GM18907 (cell line): ENCODE results near the gene INPP4A.

Experiments used
- ATAC-seq: cut with Tn5 transposase; IDR thresholded peaks from one replicate; pipeline ENCODE4 v1.9.1; 2021; ENCODE audit warnings: mild to moderate bottlenecking, moderate library complexity; ENCODE audit not compliant: unreplicated experiment

Gene INPP4A

DNA sequence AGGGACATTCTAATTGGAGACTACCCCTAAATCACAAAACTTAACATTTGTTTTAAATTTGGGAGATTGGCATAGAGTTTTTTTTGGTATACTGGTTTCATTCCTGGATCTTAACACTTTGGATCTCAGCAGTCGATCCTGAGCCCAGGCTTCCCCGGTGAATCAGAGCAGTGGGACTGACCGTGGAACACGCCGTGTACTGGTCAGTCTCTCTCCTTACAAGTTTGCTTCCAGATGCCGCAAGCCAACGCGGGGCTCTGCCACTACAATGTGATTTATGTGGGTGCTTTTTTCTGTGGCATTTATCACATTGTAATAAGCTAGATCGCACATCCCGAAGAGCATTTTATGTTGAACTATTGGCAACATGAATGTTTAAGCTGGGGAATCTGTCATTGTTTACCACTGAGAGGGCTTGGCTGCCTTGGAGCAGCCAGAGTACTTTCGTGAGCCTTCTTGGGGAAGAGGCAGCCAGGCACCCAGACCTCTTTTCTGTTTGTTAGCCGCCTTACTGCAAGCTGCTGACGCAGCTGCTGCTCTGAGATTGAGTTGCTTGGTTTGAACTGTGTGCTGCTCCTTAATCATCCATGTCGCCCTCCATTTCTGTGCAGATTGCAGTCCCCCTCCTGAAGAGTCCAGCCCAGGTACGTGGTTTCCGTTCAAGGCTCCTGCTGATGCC is 114.3 kb downstream of the INPP4A start:
- ATAC-seq = no peak

DNA sequence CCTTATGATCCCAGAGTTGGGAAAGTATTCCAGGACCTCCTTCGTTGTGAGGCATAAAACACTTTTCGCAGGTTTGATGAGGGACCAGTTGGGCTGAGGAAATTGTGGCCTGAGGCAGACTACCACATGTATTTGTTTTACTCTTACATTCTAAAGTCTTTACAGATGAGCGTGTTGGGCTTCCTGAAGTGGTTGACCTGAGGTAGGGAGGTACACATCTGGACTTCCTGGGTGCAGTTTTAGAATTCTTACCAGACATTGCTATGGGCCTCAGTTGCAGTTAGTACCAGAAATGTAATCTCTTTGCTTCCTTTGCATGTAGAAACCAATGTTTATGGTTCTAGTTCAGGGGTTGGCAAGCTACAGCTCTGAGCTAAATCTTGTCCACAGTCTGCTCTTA is 114.9 kb downstream of the INPP4A start:
- no peak for ATAC-seq

- ATAC-seq = no peak
These were observed 115.7 kb downstream of the INPP4A start for GRCh38 chr2:98560256-98560771.

- no peak for ATAC-seq
These were observed 116.4 kb downstream of the INPP4A start for GRCh38 chr2:98561018-98561417.

DNA sequence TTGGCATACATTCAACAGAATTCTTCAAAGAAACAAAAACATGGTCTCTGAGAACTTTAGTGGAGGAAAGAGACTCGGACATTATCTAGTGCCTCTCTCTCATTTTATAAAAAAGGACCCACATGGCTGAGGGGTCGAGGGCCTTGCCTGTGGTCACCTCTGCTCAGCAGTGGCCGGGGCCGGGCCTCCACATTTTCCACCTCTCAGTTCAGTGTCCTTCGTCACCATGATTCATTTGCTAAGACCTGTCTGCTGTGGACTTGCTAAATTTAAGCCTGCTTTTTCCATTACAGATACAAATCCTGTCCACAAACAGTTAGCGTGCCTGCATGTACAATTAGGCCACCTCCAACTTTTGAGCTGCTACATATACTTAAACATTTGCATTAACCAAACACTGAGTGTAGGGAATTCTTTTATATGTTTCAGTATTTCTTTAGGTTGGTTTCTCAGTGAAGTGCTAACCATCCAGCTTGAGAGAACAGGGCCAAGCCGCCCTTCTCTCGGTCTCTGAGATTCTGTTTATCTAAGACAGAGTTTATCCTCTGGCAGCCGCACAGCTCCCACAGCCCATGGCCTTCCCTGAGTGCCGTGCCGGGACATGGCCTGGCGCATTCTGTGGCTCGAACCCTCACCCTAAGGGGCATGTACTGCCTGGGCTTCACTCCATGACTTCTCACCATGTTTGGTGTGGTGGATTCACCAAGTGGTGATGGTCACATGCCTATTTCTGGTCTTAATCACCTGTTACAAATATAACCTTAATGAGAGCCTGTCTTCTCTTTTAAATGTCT is 117.4 kb downstream of the INPP4A start:
- ATAC-seq = no peak

- no peak for ATAC-seq
These were observed 118.7 kb downstream of the INPP4A start for GRCh38 chr2:98563394-98563793.

DNA sequence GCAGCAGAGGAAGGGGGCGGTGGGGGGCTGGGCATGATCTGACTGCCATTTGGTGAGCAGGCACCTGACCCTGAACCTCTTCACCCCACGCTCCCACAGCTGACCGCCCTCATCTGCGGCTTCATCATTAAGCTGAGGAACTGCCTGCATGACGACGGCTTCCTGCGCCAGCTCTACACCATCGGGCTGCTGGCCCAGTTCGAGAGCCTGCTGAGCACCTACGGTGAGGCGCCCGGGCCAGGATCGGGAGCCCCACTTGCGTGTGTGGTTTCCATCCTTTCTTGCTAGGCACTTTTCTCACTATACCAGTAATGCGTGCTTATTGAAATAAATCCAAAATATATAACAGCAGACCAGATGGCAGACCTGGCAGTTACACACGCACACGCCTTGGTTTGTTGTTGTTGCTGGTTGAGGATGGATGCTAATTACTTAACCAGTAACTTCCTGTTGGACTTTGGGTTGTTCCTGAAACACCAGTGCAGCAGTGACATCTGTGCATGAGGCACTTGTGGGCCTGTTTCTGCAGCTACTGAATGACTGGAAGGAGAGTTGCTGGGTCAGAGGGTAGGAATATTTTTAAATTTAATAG is 120.0 kb downstream of the INPP4A start:
- no peak for ATAC-seq

DNA sequence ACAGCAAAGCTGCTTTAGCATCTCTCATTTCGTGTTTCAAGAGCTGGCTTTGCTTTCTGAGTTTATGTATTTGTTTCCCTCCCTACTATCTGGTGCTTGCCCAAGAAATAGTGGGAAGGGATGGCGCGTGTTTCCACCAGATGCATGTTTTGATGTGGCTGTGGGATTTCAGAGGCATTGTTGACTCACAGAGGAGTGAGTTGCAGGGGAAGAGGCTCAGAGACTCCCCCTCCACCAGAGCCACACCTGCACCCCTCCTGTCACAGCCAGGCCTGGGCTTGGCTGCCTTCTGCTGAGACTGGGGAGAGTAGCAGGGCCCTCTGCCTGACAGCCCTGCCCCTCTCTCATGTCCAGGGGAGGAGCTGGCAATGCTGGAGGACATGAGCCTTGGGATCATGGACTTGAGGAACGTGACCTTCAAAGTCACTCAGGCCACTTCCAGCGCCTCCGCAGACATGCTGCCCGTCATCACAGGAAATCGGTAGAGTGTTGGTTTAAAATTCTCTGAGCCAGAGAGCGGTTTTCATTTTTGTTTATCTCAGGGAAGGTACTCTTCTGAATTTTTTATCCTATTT is 120.7 kb downstream of the INPP4A start:
- ATAC-seq = no peak

- no peak for ATAC-seq
These were observed 121.3 kb downstream of the INPP4A start for GRCh38 chr2:98565941-98566340.

DNA sequence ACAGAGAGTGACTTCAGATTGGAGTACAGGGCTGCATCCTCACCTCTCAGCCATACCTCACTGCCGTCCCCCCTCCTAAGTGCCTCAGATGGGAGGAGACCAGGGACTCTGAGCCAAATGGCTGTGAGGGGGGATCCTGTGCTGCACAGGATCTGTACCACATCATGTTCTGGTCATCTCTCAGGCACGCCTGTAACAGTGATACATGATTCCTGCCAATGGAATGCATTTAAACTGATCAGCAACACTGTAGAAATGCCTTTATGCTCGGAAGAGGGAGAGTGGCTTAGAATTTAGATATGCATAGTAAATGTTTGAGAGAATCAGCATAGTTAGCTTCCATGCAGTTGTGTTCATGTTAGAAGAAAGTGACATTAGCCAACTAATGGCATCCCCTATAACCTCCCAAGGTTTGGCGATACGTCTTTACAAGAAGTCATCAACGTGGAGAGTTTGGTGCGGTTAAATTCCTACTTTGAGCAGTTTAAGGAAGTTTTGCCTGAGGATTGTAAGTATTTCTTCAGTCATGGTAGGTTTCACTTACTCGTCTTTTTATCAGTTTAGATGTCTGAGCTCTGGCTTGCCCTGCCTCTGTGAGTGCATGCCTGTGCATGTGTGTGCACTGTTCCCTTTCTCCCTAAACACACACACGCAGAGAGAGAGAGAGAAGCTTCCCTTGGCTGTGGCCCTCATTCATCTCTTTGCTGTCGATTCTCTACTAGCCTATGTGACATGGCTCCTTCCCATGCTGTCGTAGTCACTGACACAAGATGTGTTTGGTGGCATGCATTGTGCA is 123.7 kb downstream of the INPP4A start:
- ATAC-seq = no peak

- no peak for ATAC-seq
These were observed 124.6 kb downstream of the INPP4A start for GRCh38 chr2:98569197-98569793.

DNA sequence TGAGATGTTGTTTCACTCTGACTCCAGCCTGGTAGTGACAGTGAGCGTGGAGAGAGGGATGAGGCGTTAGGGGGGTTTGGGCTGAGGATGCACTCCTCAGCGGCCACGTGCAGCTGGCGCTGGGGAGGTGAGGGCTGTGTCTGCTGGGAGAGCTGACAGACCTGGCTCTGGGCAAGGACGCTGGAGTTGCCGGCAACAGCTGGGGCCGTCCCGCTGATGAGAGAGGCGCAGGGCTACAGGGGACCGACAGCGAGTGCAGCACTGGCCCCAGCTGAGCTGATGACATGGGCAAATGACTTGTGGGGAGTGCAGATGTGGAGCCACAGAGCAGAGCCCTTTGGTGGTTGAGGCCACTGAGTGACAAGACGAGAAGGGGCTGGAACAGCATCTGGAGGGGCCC is 125.3 kb downstream of the INPP4A start:
- ATAC-seq = no peak

- ATAC-seq = no peak
These were observed 125.7 kb downstream of the INPP4A start for GRCh38 chr2:98570356-98570755.

GRCh38 chr2:98571121-98571701 is 126.6 kb downstream of the INPP4A start:
- ATAC-seq = no peak

DNA sequence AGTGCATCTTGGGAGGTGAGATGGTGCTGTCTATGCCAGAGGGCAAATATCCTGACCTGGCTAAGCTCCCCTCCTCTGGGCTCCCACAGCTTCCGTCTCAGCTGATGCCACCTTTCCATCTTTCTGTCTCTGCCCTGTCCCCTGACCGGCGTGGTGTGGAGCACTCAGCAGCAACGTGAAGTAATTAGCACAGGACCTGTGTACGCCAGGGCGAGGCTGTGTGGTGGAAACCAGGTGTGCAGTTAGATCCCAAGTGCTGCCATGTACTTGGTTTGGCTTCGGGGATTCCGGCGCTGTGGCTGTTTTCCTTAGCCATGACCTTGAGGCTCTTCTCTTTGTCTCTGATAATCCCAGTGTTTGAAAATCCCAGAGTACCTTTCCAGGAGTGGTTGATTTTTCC is 127.1 kb downstream of the INPP4A start:
- ATAC-seq = no peak

- no peak for ATAC-seq
These were observed 127.6 kb downstream of the INPP4A start for GRCh38 chr2:98572211-98572610.

GRCh38 chr2:98572676-98573075 is 128.0 kb downstream of the INPP4A start:
- ATAC-seq = no peak

DNA sequence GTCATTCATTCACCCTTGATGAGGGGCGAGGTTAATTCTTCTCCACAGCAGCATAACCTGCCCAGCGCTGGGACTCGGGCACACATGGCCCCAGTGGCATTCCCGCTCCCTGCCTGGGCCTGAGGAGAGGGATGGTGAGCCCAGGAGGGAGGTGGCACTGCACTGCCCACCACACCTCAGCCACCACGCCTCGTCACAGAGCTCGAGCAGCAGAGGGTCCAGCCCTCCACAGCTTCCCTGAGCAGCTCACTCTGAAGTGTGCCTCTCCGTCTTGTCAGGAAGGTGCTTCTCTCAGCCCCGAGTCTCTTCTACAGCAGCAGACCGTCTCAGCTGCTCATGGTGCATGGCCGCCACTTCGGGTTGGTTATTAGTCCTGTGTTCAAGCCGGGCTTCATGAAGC is 128.8 kb downstream of the INPP4A start:
- no peak for ATAC-seq

- ATAC-seq = no peak
These were observed 132.1 kb downstream of the INPP4A start for GRCh38 chr2:98576666-98577312.
